Measurements from ENCODE around the gene UBAP2. TPM values are rescaled to one million over a fixed set of nuclear protein-coding genes. Genes with fewer than 3 reads are reported as not detected.

UBAP2 gene
- total and polyA plus RNA-seq, 7 experiments from 2014 or later = 13.0 to 48.4 (median 29.9) TPM

- no peaks in the 10 kb centered on the region for H3K4me1 ChIP-seq (ENCODE audit: control insufficient read depth in 2 of 2, insufficient read depth in 2 of 2, low read length in 2 of 2)
- no peaks in the 10 kb centered on the region for H3K27me3 Mint-ChIP-seq
- no peak overlapping the region for H3K4me3 ChIP-seq (ENCODE audit: low read length)
- no peaks in the 10 kb centered on the region for H3K9me3 ChIP-seq (ENCODE audit: control insufficient read depth in 2 of 3, low read length in 3 of 3)
- ChIA-PET CTCF (interaction anchor here (3.0 kb wide), 1 partner anchor 110 kb away, joined by 16 read pairs; no protein-coding TSS in a partner anchor), POLR2A (interaction anchor here (0.7 kb wide), 1 partner anchor 10 kb away, joined by 3 read pairs; no protein-coding TSS in a partner anchor)
- H3K27me3 ChIP-seq (ENCODE audit: control insufficient read depth in 2 of 2, insufficient read depth in 2 of 2, low read length in 2 of 2) = no peaks in the 10 kb centered on the region
- H3K4me3 Mint-ChIP-seq = no peak overlapping the region
- DNase-seq (no peak), ATAC-seq (peak; percentile 10)
- peaks cover 0 to 85% (median 26%) of the 10 kb centered on the region in 3 experiments for H3K36me3 ChIP-seq (ENCODE audit: control insufficient read depth in 2 of 3, insufficient read depth in 3 of 3, low read length in 3 of 3)
- H3K27ac ChIP-seq (ENCODE audit: low read depth, low read length) = no peak overlapping the region
- H3K9me3 Mint-ChIP-seq = no peaks in the 10 kb centered on the region
- peaks cover 0 to 5% (median 0%) of the 10 kb centered on the region in 7 donors for H3K4me1 Mint-ChIP-seq
- peaks cover 4 to 42% (median 10%) of the 10 kb centered on the region in 5 donors for H3K36me3 Mint-ChIP-seq
- H3K27ac Mint-ChIP-seq = peak overlapping the region in 4 of 9 donors; percentile 36 to 82 (median 52)
- intact Hi-C loops (cut with micrococcal nuclease) = loop anchor here (2.0 to 5.0 kb wide), 3 partner anchors 112 to 455 kb away; partner anchors contain the start of gene MYORG (in 1 of the 2)
Measured at GRCh38 chr9:33923998-33924701, 124.5 kb downstream of the UBAP2 start.

- peaks cover 0 to 86% (median 26%) of the 10 kb centered on the region in 3 experiments for H3K36me3 ChIP-seq (ENCODE audit: control insufficient read depth in 2 of 3, insufficient read depth in 3 of 3, low read length in 3 of 3)
- H3K9me3 ChIP-seq (ENCODE audit: control insufficient read depth in 2 of 3, low read length in 3 of 3) = no peaks in the 10 kb centered on the region
- no peak overlapping the region for H3K27ac ChIP-seq (ENCODE audit: low read depth, low read length)
- ChIA-PET CTCF (no interaction called here), POLR2A (no interaction called here)
- H3K9me3 Mint-ChIP-seq = no peaks in the 10 kb centered on the region
- ATAC-seq (no peak), DNase-seq (no peak)
- no peaks in the 10 kb centered on the region for H3K27me3 ChIP-seq (ENCODE audit: control insufficient read depth in 2 of 2, insufficient read depth in 2 of 2, low read length in 2 of 2)
- no peaks in the 10 kb centered on the region for H3K4me1 ChIP-seq (ENCODE audit: control insufficient read depth in 2 of 2, insufficient read depth in 2 of 2, low read length in 2 of 2)
- peaks cover 0 to 5% (median 0%) of the 10 kb centered on the region in 7 donors for H3K4me1 Mint-ChIP-seq
- peaks cover 0 to 42% (median 10%) of the 10 kb centered on the region in 5 donors for H3K36me3 Mint-ChIP-seq
- peak overlapping the region in 2 of 9 donors; percentile 43 to 79 for H3K27ac Mint-ChIP-seq
- intact Hi-C loops (cut with micrococcal nuclease) = loop anchor here in 1 of 2 donors (5.0 kb wide), 2 partner anchors 111 to 454 kb away; partner anchors contain the start of gene MYORG
- no peak overlapping the region for H3K4me3 ChIP-seq (ENCODE audit: low read length)
- H3K4me3 Mint-ChIP-seq = no peak overlapping the region
- no peaks in the 10 kb centered on the region for H3K27me3 Mint-ChIP-seq
Measured at GRCh38 chr9:33923079-33923478, 125.6 kb downstream of the UBAP2 start.

- Histone ChIP-seq H3K9me3 (ENCODE audit: control insufficient read depth in 2 of 3, low read length in 3 of 3) (no peaks in the 10 kb centered on the region), H3K36me3 (ENCODE audit: control insufficient read depth in 2 of 3, insufficient read depth in 3 of 3, low read length in 3 of 3) (peaks cover 4 to 86% (median 26%) of the 10 kb centered on the region in 3 experiments), H3K4me1 (ENCODE audit: control insufficient read depth in 2 of 2, insufficient read depth in 2 of 2, low read length in 2 of 2) (no peaks in the 10 kb centered on the region), H3K27me3 (ENCODE audit: control insufficient read depth in 2 of 2, insufficient read depth in 2 of 2, low read length in 2 of 2) (no peaks in the 10 kb centered on the region), H3K4me3 (ENCODE audit: low read length) (no peak overlapping the region), H3K27ac (ENCODE audit: low read depth, low read length) (no peak overlapping the region)
- peak in 4 of 9 donors; percentile 7 to 16 (median 10) for DNase-seq
- H3K27me3 Mint-ChIP-seq = no peaks in the 10 kb centered on the region
- H3K27ac Mint-ChIP-seq = peak overlapping the region in 5 of 9 donors; percentile 19 to 74 (median 25)
- H3K4me1 Mint-ChIP-seq = peaks cover 0 to 5% (median 0%) of the 10 kb centered on the region in 7 donors
- ChIA-PET POLR2A (interaction anchor here (0.6 kb wide), 1 partner anchor 31 kb away, joined by 3 read pairs; no protein-coding TSS in a partner anchor), CTCF (no interaction called here)
- H3K36me3 Mint-ChIP-seq = peaks cover 2 to 42% (median 10%) of the 10 kb centered on the region in 5 donors
- intact Hi-C loops (cut with micrococcal nuclease) = loop anchor here (1.0 to 5.0 kb wide), 3 partner anchors 109 to 455 kb away; partner anchors contain the start of gene MYORG (in 1 of the 2)
- ATAC-seq = peak; percentile 45
- no peaks in the 10 kb centered on the region for H3K9me3 Mint-ChIP-seq
- no peak overlapping the region for H3K4me3 Mint-ChIP-seq
Measured at GRCh38 chr9:33921967-33922895, 126.5 kb downstream of the UBAP2 start.

- H3K27ac Mint-ChIP-seq = peak overlapping the region in 8 of 9 donors; percentile 1 to 83 (median 62)
- no peaks in the 10 kb centered on the region for H3K27me3 Mint-ChIP-seq
- intact Hi-C loops (cut with micrococcal nuclease) = no loop called here
Measured at GRCh38 chr9:33919276-33919897, 129.3 kb downstream of the UBAP2 start.

GRCh38 chr9:33917036-33917435, 131.7 kb downstream of the UBAP2 start:
- ATAC-seq (no peak), DNase-seq (no peak)
- Mint-ChIP-seq H3K4me3 (no peak overlapping the region), H3K9me3 (no peaks in the 10 kb centered on the region), H3K4me1 (peaks cover 0 to 8% (median 0%) of the 10 kb centered on the region in 7 donors), H3K27me3 (no peaks in the 10 kb centered on the region), H3K36me3 (peaks cover 13 to 34% (median 22%) of the 10 kb centered on the region in 5 donors), H3K27ac (peak overlapping the region in 2 of 9 donors; percentile 52 to 75)
- H3K4me3 ChIP-seq (ENCODE audit: low read length) = no peak overlapping the region
- CTCF ChIA-PET = no interaction called here
- intact Hi-C loops (cut with micrococcal nuclease) = no loop called here
- POLR2A ChIA-PET = interaction anchor here (0.6 kb wide), 1 partner anchor 98 kb away, joined by 4 read pairs; no protein-coding TSS in a partner anchor
- H3K36me3 ChIP-seq (ENCODE audit: control insufficient read depth in 2 of 3, insufficient read depth in 3 of 3, low read length in 3 of 3) = peaks cover 9 to 60% (median 11%) of the 10 kb centered on the region in 3 experiments
- no peak overlapping the region for H3K27ac ChIP-seq (ENCODE audit: low read depth, low read length)
- no peaks in the 10 kb centered on the region for H3K27me3 ChIP-seq (ENCODE audit: control insufficient read depth in 2 of 2, insufficient read depth in 2 of 2, low read length in 2 of 2)
- H3K9me3 ChIP-seq (ENCODE audit: control insufficient read depth in 2 of 3, low read length in 3 of 3) = no peaks in the 10 kb centered on the region
- no peaks in the 10 kb centered on the region for H3K4me1 ChIP-seq (ENCODE audit: control insufficient read depth in 2 of 2, insufficient read depth in 2 of 2, low read length in 2 of 2)

More at GRCh38 chr9:33919276-33919897, 129.3 kb downstream of the UBAP2 start:
- no peak for DNase-seq
- no peaks in the 10 kb centered on the region for H3K4me1 ChIP-seq (ENCODE audit: control insufficient read depth in 2 of 2, insufficient read depth in 2 of 2, low read length in 2 of 2)
- H3K36me3 ChIP-seq (ENCODE audit: control insufficient read depth in 2 of 3, insufficient read depth in 3 of 3, low read length in 3 of 3) = peaks cover 9 to 69% (median 21%) of the 10 kb centered on the region in 3 experiments
- Mint-ChIP-seq H3K9me3 (no peaks in the 10 kb centered on the region), H3K4me3 (no peak overlapping the region), H3K4me1 (peaks cover 0 to 8% (median 0%) of the 10 kb centered on the region in 7 donors), H3K36me3 (peaks cover 14 to 42% (median 22%) of the 10 kb centered on the region in 5 donors)
- H3K27me3 ChIP-seq (ENCODE audit: control insufficient read depth in 2 of 2, insufficient read depth in 2 of 2, low read length in 2 of 2) = no peaks in the 10 kb centered on the region
- no peaks in the 10 kb centered on the region for H3K9me3 ChIP-seq (ENCODE audit: control insufficient read depth in 2 of 3, low read length in 3 of 3)
- ATAC-seq = no peak
- no peak overlapping the region for H3K27ac ChIP-seq (ENCODE audit: low read depth, low read length)
- H3K4me3 ChIP-seq (ENCODE audit: low read length) = no peak overlapping the region
- ChIA-PET POLR2A (interaction anchor here (0.7 kb wide), 1 partner anchor 984 kb away, joined by 3 read pairs; no protein-coding TSS in a partner anchor), CTCF (no interaction called here)

All from naive thymus-derived CD4-positive, alpha-beta T cell (primary cell).